NCI-H2196 treated with DMSO at 0.1 percent for 48 hours (cell line): ENCODE measurements around the gene MYOM1.

Experiments
- DNase-seq: peaks from one replicate; lab custom pipeline; 2025; ENCODE audit not compliant: unreplicated experiment; lab: John Stamatoyannopoulos, UW

The MYOM1 gene

DNA sequence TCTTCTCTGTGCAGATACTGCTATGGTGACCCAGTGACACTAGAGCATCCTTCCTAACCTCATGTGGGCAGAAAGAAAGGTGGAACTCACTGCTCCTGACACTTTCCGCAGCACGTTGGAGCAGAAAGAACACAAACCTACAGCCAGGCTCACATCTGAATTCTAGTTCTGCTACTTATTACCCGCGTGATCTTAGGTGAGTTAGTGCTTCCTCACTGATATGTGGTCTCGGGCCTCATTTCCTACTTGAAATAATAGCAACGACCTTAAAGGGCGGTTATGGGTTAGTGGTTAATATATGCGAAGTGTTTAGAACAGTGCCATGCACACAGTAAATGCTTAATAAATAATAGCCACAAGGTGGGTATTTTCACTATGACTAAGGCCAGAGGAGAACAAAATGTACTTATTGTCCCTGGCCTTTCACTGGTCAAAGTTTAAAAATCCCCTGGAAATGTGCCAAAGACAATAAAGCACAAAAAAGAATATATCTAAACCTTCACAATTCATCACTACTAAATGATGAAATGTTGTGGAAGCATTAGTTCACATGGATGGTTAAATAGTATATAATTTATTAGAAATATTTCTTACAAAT lies 66.6 kb downstream of the MYOM1 start:
- no peak for DNase-seq

DNA sequence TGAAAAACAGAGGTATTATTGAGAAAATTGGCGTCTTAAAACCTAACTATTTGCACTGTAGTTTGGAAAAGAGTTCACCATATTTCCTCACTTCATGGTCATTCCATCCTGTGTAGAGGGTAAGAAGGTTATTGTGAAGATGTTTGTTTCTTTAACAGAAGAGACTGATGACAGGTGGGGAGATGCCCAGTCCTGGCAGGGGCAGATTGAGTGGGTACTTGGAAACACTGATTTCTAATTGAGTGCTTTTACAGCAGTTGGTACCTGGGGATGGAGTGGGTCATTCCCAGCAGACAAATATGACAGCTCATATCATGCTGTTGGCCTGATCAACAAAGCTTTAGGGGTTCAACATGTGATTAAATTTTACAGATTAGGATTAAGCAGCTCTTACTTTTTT lies 67.5 kb downstream of the MYOM1 start:
- DNase-seq: no peak

DNA sequence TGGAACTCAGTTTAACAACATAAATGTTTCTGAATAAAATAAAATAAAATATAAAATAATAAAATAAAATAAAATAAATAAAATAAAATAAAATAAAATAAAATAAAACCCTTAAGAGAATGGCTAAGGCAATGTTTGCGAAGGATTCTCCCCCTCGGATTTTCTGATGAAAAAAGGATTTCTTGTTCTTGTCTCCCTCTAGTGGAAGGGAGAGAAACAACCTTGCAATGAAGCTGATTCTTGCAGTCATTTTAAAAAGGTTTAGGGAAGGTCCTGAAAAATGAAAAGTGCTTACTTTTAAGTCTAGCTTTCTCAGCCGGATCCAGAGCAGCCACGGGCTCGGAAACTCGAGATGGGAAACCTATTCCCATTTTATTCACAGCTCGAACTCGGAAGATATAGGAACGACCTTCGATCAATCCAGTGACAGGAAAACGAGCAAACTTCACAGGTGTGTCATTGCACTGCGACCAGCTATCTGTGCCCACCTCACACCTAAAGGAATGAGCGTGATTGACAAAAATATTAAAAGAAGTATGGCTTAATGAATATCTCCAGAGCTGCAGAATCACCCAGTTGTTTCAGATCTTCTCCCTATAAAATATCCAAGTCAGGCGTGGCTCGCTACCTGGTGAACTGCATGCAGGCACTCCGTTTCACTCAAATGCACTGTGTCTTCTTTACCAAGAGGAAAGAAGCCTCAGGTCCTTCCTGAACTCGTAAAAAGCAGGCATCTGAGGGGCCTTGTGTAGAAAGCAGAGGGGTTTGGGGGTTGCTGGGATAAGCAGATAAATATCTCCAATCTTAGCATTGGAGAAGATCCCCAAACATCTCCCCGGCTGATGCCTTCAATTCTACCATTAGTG lies 68.1 kb downstream of the MYOM1 start:
- DNase-seq: peak; percentile 33

- DNase-seq: no peak
Observed at GRCh38 chr18:3150688-3151087, 69.1 kb downstream of the MYOM1 start.

DNA sequence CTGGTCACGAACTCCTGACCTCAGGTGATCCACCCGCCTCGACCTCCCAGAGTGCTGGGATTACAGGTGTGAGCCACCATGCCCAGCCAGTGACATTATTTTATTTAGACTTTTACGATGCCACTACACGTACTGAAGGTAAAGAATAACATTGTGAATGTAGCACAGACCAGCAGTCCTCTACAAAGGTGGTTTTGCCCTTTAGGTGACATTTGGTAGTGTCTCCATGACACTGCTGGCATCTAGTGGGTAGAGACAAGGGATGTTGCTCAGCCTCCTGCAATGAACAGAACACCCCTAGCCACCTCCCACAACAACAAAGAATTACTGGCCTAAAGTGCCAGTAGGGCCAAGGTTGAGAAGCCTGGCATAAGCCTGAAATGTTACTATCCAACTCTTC lies 69.5 kb downstream of the MYOM1 start:
- DNase-seq: no peak

DNA sequence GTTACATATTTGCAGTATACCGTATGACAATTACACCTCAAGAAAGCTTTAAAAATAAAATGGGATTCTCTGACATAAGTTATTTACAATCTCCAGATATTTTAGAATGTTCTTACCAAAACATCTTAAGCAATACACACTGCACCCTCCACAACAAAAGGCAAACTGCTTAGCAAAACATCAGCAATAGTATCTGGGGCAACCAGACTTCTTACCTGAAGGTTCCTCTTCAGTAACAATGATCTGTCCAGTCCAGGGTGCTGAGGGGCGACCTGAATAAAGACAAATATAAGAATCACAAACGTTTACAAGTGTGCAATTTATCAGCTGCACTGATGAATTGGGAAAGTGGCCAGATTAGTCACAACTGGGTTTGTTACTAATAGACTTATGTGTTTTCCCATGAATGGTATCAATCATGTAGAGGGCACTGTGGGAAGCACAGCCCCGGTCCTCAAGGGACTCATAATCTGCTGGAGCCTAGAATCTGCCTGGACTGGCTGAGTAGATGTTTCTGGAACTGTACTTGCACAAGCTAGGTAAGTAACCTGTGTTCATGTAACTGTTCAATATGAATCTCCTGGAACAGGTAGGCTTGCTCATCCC lies 70.7 kb downstream of the MYOM1 start:
- DNase-seq: no peak

GRCh38 chr18:3147935-3148554 lies 71.7 kb downstream of the MYOM1 start:
- no peak for DNase-seq

- DNase-seq: no peak
Observed at GRCh38 chr18:3140986-3141639, 78.7 kb downstream of the MYOM1 start.

DNA sequence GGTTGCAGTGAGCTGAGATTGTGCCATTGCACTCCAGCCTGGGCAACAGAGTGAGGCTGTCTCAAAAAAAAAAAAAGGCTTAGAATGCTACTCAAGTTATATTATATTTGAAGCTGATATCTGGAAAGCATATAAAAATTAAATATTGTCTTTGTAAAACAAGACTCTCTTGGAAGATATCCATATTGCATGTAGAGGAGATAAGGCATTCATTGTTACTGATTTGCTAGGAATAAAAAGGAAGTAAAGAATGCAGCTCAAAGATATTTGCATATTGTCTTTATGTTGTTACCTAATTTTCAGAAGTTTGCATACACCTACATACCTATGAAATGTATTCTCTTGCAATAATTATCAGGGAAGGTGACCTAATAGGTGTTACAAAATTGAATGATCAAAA lies 79.4 kb downstream of the MYOM1 start:
- DNase-seq: no peak

DNA sequence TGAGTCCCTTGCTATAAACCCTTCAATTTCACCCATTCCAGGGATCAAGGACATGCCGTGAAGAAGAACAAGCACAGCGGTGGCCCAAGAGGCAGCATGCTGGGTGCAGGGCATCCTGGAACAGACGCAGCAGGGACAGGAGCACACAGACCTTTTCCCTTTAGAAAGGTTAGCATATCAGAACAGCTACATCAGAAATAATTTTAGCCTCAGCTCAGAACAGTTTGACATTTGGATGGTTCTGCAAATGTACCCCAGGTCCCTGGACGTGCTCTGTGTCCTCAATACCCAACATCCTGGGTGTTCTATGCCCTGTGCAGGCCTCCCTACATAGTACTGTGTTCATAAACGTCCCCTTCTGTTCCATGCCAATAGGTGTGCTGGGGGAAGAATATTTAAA lies 80.4 kb downstream of the MYOM1 start:
- no peak for DNase-seq

- DNase-seq: no peak
Observed at GRCh38 chr18:3138274-3138975, 81.3 kb downstream of the MYOM1 start.

- no peak for DNase-seq
Observed at GRCh38 chr18:3135536-3135935, 84.2 kb downstream of the MYOM1 start.

DNA sequence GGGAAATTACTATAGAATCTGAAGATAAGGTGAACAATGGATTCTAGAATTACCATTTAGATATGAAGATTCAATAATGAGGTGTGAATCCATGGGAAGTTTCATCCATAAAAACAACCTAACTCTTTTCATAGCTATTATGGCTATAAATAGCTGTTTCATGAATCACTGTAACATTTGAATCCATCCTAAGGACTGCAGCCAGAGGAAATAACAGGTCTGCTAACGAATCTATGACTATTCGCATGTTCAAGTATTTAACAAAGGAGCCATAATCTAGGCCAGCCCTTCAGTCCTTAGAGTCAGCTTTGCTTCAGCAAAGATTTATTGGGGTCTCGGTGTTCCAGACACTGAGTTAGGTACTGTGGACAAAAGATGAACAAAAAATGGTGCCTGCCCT lies 87.1 kb downstream of the MYOM1 start:
- DNase-seq: no peak

DNA sequence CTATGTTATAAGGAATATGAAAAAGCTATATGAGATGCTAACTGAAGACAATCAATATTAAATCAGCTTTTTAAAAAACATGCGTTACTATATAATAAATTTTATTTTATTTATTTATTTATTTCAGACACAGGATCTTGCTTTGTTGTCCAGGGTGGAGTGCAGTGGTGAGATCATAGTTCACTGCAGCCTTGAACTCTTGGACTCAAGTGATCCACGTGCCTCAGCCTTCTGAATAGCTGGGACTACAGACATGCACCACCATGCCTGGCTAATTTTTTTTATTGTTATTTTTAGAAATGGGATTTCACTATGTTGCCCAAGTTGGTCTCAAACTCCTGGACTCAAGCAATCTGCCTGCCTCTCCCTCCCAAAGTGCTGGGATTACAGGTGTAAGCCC lies 89.4 kb downstream of the MYOM1 start:
- no peak for DNase-seq

DNA sequence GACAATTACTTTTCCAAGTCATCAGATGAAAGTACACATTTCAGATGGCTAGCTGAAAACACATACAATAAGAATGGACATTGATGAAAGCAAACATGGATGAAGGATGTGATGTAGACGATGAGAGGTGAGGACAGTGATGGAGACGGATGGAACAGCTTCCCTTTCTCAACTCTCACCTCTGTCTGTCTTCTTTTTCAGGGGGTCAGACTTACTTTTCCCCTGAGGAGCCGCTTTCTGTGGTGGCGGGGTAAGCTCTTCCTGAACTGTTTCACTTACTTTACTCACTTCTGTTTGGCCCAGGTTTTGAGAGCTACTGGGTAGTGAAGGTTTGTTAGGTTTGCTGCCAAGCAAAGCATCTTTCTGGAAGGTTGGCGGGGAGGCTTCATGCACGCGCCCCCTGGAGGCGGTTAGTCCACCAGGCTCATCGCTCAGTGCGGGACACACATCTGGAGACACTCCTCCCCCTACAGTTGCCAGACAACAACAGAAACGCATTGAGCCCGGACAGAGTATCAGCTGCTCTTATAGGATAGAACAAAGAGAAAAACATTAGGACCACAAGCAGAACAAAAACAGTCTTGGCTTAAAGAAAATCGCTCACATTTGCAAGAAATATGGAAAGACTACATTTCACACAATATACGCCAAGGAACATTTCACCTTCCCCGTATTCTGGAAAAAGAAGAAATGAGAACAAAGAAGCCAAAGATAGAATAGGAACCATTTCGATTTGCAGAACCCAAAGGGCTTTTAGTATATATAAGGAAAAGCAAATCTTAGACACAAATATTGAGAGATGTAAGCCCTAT lies 90.5 kb downstream of the MYOM1 start:
- DNase-seq: no peak

- no peak for DNase-seq
Observed at GRCh38 chr18:3126457-3127097, 93.2 kb downstream of the MYOM1 start.

DNA sequence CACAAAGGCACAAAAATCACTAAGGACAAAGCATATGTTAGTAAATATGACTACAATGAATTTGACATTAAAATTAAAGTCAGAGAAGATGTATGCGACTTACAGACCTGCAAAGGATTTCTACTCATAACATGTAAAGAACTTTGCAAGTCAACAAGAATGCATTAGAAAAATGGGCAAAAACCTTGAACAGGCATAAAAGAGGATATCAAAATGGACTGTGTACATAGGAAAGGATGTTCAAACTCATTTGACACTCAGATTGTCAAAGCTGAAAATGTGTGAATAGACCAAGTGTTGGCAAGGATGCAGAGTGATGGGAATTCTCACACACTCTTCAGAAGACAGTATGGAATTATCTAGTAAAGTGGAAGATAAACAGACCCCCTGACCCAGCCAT lies 94.9 kb downstream of the MYOM1 start:
- no peak for DNase-seq

- DNase-seq: no peak
Observed at GRCh38 chr18:3122851-3123250, 96.9 kb downstream of the MYOM1 start.

- no peak for DNase-seq
Observed at GRCh38 chr18:3121259-3121658, 98.5 kb downstream of the MYOM1 start.
